Prostate gland (tissue), 2 donors: Measurements from ENCODE around the gene TAF11. TPM values are rescaled to one million over a fixed set of nuclear protein-coding genes. Genes with fewer than 3 reads are reported as not detected.

ENCODE experiments used
- DNase-seq: peaks from one replicate; pipeline ENCODE4 v3.0.0-alpha.2; 2019; ENCODE audit warnings: low spot score
- H3K27ac ChIP-seq, 2 donors: fragments of 200-600 bp; sonication (generic); 2 replicates each; pipeline ENCODE4 v1.5.1; 2017 to 2019
- H3K27me3 ChIP-seq: fragments of 200-600 bp; sonication (generic); replicated peaks from 2 replicates; pipeline ENCODE4 v1.5.1; 2019; ENCODE audit not compliant: insufficient read depth
- H3K36me3 ChIP-seq, 2 donors: fragments of 200-600 bp; sonication (generic); 1 replicate in 1 of 2; 2 replicates in 1 of 2; pipeline versions ENCODE4 v1.5.1 to v1.8.1; 2017 to 2019
- H3K4me1 ChIP-seq: fragments of 200-600 bp; sonication (generic); replicated peaks from 2 replicates; pipeline ENCODE4 v1.5.1; 2019
- H3K4me3 ChIP-seq, 2 donors: fragments of 200-600 bp; sonication (generic); 2 replicates each; pipeline ENCODE4 v1.5.1; 2017 to 2019
- H3K9me3 ChIP-seq: fragments of 200-600 bp; sonication (generic); 2 replicates; pipeline ENCODE4 v1.5.1; 2017
- POLR2A ChIP-seq: fragments of 450-650 bp; IDR thresholded peaks from one replicate; pipeline ENCODE4 v1.6.1; 2016; ENCODE audit warnings: antibody characterized with exemption, mild to moderate bottlenecking
- POLR2AphosphoS5 ChIP-seq: sonication (generic); formaldehyde crosslinking; IDR thresholded peaks from one replicate; pipeline ENCODE4 v1.6.1; 2017; ENCODE audit warnings: antibody characterized with exemption
- WGBS: methylation state at CpG from one replicate; pipeline ENCODE4 v1.1.5; 2018; 5-methylcytosine and 5-hydroxymethylcytosine counted together
- intact Hi-C: fragments of 100-400 bp; cut with DNase I; formaldehyde crosslinking; loops from one replicate; pipeline ENCODE4 v1.14.2; 2022
- total RNA-seq, 2 donors: library from RNA; depleted of rRNA; stranded (reverse); fragments of >200 nt; gene quantifications; one replicate each; pipeline ENCODE4 v1.1.0, GENCODE V29; 2016
- TF ChIP-seq, protein P1 (sequence below), 4 experiments: fragments of 200-600 bp in 2 of 4; fragments of 450-650 bp in 2 of 4; sonication (generic) in 2 of 4; IDR thresholded peaks; 1 replicate in 3 of 4; 2 replicates in 1 of 4; pipeline ENCODE4 v1.5.1; 2016 to 2019; ENCODE audit warnings: antibody characterized with exemption in 4 of 4, mild to moderate bottlenecking in 2 of 4, moderate library complexity in 2 of 4

Gene TAF11
- total RNA-seq, 2 donors from 2014 or later: 14.8 to 38.6 TPM

- H3K4me1 ChIP-seq: no peaks in the 10 kb centered on the region
- no peaks in the 10 kb centered on the region for H3K27me3 ChIP-seq
- TF ChIP-seq, protein P1, sequence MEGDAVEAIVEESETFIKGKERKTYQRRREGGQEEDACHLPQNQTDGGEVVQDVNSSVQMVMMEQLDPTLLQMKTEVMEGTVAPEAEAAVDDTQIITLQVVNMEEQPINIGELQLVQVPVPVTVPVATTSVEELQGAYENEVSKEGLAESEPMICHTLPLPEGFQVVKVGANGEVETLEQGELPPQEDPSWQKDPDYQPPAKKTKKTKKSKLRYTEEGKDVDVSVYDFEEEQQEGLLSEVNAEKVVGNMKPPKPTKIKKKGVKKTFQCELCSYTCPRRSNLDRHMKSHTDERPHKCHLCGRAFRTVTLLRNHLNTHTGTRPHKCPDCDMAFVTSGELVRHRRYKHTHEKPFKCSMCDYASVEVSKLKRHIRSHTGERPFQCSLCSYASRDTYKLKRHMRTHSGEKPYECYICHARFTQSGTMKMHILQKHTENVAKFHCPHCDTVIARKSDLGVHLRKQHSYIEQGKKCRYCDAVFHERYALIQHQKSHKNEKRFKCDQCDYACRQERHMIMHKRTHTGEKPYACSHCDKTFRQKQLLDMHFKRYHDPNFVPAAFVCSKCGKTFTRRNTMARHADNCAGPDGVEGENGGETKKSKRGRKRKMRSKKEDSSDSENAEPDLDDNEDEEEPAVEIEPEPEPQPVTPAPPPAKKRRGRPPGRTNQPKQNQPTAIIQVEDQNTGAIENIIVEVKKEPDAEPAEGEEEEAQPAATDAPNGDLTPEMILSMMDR (IDR thresholded peaks at IDR 0.05): no peak
- TF ChIP-seq POLR2A: no peak
- no peak for TF ChIP-seq POLR2AphosphoS5
- DNase-seq: no peak
- H3K4me3 ChIP-seq: no peak overlapping the region
- H3K27ac ChIP-seq: no peak overlapping the region
- H3K36me3 ChIP-seq: no peaks in the 10 kb centered on the region
- WGBS: 95% methylated on average over 3 of the region's 3 CpGs
- intact Hi-C loops: no loop called here
- no peaks in the 10 kb centered on the region for H3K9me3 ChIP-seq
These were observed 11.4 kb downstream of the TAF11 start for GRCh38 chr6:34876472-34876871.

- 89% methylated on average over 4 of the region's 4 CpGs for WGBS
- DNase-seq: no peak
- no peaks in the 10 kb centered on the region for H3K4me1 ChIP-seq
- H3K27ac ChIP-seq: no peak overlapping the region
- no peak overlapping the region for H3K4me3 ChIP-seq
- intact Hi-C loops: no loop called here
- H3K9me3 ChIP-seq: no peaks in the 10 kb centered on the region
- TF ChIP-seq POLR2AphosphoS5 (no peak), POLR2A (no peak)
- TF ChIP-seq, protein P1 (IDR thresholded peaks at IDR 0.05): no peak
- H3K36me3 ChIP-seq: no peaks in the 10 kb centered on the region
- H3K27me3 ChIP-seq: no peaks in the 10 kb centered on the region
These were observed 12.3 kb downstream of the TAF11 start for GRCh38 chr6:34875292-34876213.

DNA sequence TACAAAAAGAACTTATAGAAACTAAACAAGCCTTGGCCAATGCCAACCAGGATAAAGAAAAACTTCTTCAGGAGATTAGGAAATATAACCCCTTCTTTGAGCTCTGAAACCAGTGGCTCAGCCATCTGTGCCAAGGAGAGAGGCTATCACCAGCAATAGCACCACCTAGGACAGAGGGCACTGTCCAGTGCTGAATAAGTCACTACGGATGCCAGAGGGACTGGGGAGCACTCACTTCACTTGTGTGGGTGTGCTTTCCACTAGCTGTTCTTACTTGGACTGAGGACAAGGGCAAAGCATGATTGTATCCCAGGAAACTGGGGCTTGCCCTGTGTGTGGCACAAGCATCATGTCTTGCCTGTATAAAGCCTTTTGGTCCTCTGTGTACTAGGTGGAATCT is 15.5 kb downstream of the TAF11 start:
- intact Hi-C loops: no loop called here
- Histone ChIP-seq H3K36me3 (no peaks in the 10 kb centered on the region), H3K27me3 (no peaks in the 10 kb centered on the region), H3K4me1 (no peaks in the 10 kb centered on the region), H3K4me3 (no peak overlapping the region), H3K9me3 (no peaks in the 10 kb centered on the region), H3K27ac (no peak overlapping the region)
- 47% methylated on average over 1 of the region's 1 CpG for WGBS
- DNase-seq: no peak
- TF ChIP-seq POLR2A (no peak), POLR2AphosphoS5 (no peak)
- TF ChIP-seq, protein P1 (IDR thresholded peaks at IDR 0.05): no peak

- H3K4me1 ChIP-seq: no peaks in the 10 kb centered on the region
- DNase-seq: no peak
- H3K9me3 ChIP-seq: no peaks in the 10 kb centered on the region
- no peak overlapping the region for H3K4me3 ChIP-seq
- no peaks in the 10 kb centered on the region for H3K36me3 ChIP-seq
- no peak overlapping the region for H3K27ac ChIP-seq
- 91% methylated on average over 4 of the region's 4 CpGs for WGBS
- intact Hi-C loops: no loop called here
- TF ChIP-seq, protein P1 (IDR thresholded peaks at IDR 0.05): no peak
- TF ChIP-seq POLR2A (no peak), POLR2AphosphoS5 (no peak)
- no peaks in the 10 kb centered on the region for H3K27me3 ChIP-seq
These were observed 16.0 kb downstream of the TAF11 start for GRCh38 chr6:34871853-34872252.

GRCh38 chr6:34867484-34867883 is 20.4 kb downstream of the TAF11 start:
- no peak overlapping the region for H3K27ac ChIP-seq
- no peak for TF ChIP-seq POLR2A
- TF ChIP-seq, protein P1 (IDR thresholded peaks at IDR 0.05): no peak
- TF ChIP-seq POLR2AphosphoS5: no peak
- H3K27me3 ChIP-seq: no peaks in the 10 kb centered on the region
- no peak for DNase-seq
- H3K4me1 ChIP-seq: no peaks in the 10 kb centered on the region
- no peaks in the 10 kb centered on the region for H3K36me3 ChIP-seq
- WGBS: 88% methylated on average over 3 of the region's 3 CpGs
- H3K4me3 ChIP-seq: no peak overlapping the region
- H3K9me3 ChIP-seq: no peaks in the 10 kb centered on the region
- intact Hi-C loops: no loop called here
